Posterior cingulate gyrus (tissue), 11 donors: Measurements from ENCODE around the gene SYT7.

Experiments
- DNase-seq, 10 donors: peaks; one replicate each; pipeline versions ENCODE4 v3.0.0 to v3.0.0-alpha.2; 2020 to 2021; ENCODE audit warnings: mixed read lengths in 3 of 10
- intact Hi-C: fragments of 100-400 bp; cut with DNase I; formaldehyde crosslinking; loops from one replicate; pipeline ENCODE4 v1.15.1; 2023

Gene SYT7

DNA sequence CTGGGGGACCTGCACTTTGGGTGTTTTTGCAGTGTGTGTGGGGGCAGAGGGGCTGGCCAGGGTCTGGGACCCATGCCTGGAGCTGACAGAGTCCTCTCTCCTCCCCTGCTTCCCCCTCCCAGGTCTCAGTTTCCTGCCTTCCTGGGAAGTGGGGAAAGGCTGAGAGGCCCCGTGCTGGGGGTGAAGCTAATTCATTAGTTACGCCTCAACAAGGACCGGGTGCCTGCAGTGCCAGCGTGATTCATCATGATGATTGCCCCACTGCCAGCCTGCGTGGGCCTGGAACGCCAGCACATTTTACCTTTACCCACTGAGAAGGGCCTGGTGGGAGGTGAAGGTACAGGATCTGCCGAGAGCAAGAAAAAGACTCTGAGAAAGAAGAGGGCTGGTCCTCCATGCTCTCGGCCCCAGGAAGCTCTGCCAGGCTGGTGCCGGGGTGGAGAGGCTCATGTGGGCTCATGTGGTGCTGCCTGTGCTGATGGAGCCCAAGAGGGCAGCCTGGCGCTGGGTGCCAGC, 75.2 kb downstream of the SYT7 start:
- DNase-seq: peak in 8 of 10 donors; percentile 38 to 93 (median 68)
- intact Hi-C loops: no loop called here

DNA sequence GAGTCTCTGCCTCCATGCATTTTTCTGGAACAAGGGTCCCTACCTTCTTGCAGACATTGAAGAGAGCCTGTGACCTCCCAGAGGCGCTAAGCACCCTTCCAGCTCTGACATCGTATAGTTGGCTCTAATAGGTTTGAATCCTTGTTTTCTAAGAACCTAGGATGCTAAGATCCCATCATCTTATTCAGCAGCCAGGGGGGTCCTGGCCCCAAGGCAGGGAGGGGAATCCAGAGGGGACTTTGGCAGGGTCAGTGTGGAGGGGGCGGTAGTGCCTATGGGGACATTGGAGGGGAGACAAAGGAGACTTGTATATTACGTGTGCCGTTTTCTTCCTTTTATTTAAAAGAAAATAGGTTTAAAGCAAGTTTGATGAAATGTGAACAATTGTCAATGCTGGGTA, 75.8 kb downstream of the SYT7 start:
- intact Hi-C loops: no loop called here
- no peak for DNase-seq

DNA sequence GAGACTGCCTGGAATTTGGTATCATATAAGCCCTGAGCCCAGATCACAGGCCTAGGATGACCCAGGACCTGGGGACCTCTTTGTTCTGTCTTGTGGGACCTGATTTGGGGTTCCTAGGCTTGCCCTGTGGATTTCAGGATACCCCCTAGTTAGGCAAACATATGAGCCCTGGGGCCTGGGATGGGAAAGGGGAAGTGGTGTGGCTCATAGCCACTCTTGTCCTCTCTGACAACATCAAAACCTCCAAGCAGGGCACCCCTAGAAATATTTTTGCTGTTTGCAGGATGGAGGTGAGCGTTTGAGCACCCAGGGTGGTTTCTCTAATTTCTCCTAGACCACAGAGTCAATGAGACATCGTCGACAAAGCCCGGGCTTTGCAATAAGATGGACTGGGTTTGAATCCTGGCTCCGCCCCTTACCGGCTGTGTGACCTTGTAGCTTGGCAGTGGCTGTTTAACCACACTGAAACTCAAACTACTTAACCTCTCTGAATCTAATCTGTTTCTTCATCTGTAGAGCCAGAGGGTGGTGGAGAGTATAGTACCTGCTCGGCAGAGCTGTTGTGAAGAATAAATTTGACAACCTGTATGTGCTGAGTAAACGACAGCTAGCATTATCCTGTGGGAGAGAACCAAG, 77.6 kb downstream of the SYT7 start:
- no peak for DNase-seq
- intact Hi-C loops: no loop called here

DNA sequence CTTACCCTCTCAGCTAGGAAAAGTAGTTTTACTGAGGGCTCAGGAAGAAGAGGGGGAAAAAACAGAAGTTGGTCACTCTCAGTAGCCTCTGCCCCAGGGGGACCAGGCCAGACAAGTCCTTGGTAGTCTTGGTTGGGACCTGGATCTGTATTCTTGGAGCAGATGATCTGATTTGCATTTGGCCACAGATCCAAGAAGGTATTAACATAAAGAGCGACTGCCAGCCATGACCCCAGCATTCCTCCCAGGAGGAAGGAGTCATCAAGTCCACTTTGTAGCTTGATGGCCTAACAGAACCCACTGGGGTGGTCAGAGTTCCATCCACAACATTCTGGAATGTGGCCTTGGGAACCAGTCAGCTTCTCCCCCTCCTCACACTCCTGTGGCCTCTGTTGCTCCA, 78.4 kb downstream of the SYT7 start:
- intact Hi-C loops: no loop called here
- no peak for DNase-seq

DNA sequence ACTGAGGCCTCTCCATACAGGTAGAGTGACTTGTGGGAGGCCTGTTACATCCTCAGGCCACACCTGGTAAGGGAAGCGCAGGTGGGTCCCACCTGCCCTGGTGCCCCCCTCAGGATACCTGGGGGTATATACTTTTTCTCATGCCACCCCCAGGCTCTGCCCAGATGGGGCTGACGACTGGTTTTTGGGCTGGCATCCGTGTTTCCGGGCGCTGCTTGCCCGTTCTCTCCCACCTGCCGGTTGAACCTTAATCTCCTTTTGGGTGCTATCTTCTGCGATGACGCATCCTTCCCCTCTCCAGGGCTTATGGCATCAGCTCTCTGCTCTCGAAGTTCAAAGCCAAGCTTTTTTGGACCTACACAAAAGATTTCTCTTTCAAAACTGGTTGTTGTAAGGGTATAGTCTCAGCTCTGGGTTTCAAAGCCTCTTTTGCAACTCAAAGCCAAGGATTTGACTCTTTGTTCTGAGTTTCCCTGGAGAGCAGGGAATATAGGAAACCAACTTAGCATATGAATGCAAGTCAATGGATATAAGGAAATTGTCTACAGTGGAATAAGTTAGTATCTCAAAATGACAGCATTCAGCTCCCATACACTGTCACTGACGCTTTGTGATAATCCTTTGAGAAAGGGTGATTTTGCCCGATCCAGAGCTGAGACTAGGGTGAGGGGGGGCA, 80.9 kb downstream of the SYT7 start:
- intact Hi-C loops: no loop called here
- DNase-seq: no peak

DNA sequence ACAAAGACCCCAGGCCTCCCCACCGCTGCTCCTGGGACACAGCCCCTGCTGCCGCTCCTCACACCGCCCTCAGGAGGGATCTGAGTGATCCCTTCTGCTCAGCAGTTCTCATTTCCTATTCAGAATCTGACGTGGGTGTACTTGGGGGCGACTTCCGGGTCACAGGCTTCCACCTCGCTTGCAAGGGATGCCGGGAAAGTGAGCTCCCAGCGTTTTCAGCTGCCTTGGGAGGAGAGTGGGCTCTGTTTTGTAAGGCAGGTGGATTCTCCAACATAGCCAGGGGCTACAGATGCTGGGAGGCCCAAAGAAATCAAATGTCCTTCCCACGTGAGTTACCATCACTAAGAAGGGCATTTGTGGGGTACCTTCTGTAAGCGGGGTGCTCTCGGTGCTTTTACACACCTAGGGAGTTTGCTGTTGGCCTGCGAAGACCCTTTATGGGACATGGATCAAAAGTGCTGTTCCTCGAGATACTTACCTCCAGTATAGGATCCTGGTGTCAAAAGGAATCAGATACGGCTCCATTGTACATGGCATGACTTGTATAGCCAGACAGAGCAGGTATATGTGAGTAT, 82.0 kb downstream of the SYT7 start:
- DNase-seq: peak in 1 of 10 donors; percentile 78
- intact Hi-C loops: no loop called here

DNA sequence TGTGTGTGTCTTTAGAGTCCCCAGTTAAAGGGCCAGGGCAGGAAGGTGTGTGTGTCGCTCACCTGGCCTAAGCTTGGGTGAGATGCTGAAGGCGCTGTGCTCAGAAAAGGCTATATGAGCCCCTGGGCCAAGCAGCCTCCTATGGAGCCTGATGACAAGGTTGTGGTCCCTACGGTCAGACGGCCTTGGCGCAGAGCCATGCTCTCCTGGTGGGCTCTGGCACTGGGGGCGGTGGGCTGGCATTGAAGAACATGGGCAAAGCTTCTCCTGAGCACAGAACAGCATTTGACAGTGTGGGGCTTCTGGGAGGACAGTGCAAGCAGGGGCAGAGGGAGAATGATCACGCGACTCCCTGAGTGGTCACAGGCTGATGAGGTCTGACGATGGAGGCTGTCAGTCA, 83.0 kb downstream of the SYT7 start:
- intact Hi-C loops: no loop called here

DNA sequence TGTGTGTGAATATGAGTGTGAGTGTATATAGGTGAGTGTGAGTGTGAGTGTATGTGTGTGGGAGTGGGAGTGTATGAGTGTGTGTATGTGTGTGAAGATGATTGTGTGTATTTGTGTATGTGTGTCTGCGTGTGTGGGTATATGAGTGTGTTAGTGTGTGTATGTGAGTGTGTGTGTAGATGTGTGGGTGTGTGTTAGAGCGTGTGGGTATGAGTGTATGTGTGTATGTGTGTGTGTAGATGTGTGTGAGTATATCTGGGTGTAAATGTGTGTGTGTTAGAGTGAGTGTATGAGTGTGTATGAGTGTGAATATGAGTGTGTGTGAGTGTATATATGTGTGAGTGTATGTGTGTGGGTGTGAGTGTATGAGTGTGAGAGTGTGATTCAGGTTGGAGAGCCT, 83.4 kb downstream of the SYT7 start:
- DNase-seq: no peak
- intact Hi-C loops: no loop called here

More for the DNA sequence above, 83.0 kb downstream of the SYT7 start:
- DNase-seq: no peak

DNA sequence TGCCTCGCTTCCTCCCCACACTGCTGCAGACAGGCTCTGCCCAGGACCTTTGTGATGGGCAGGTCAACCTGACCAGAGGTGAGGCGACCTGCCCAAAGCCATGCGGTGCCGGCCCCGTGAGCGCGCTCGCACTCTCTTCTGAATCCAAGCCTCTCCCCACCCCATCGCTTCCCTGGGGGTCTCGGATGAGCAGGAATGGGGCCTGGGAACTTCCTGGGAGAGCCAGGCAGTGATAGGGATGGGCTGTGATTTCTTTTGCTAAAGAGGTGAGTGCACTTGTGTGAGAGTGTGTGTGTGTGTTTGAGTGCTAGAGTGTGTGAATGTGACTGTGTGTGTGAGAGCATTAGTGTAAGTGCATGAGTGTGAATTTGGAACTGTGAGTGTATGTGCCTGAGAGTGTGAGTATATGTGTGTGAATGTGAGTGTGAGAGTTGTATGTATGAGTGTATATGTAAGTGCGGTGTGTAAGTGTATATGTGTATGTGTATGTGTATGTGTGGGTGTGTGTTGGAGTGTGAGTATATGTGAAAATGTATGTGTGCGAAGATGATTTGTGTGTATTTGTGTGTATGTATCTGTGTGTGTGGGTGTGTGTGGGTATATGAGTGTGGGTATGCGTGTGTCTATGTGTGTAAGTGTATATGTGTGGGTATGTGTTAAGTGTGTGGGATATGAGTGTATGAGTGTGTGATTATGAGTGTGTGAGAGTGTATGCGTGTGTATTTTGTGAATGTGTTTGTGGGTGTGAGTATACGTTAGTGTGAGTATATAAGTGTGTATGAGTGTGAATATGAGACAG, 84.1 kb downstream of the SYT7 start:
- intact Hi-C loops: no loop called here
- no peak for DNase-seq

DNA sequence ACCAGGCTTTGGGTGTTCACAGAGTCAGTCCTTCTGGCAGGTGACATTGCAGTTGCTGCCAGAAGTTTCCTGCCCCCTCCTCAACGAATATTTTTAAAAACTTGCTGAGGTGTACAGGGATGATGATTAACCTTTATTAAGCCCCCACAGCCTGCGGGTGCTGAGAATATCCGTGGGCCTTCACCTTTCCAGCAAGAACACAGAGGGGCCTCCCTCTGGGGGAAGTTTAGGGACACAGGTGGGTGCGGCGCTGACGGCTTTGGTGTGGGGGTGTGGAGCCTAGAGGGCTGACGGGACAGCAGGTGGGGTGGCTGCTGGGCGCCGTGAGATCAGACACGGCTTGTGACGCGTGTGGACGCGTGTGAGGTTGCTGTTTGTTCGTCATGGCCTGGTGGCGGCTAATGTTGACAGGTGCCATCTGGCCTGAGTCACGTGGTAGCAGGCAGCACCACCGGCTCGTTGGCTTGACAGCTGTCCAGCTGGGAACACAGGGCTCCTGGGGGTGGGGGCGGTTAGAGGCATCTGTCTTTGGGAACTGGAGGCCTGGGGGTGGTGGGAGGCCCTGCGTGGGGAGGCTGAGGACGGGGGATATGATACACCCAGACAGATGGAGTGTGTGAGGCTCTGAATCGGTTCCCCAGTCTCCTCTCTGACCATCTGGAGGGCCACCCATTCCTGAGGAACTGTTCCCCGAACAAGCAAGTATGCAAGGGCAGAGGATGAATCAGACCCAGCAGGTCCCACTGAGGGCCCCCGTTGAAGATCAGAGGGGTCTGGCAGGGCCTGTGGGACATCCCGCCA, 84.9 kb downstream of the SYT7 start:
- peak in 7 of 10 donors; percentile 44 to 92 (median 71) for DNase-seq
- intact Hi-C loops: no loop called here

DNA sequence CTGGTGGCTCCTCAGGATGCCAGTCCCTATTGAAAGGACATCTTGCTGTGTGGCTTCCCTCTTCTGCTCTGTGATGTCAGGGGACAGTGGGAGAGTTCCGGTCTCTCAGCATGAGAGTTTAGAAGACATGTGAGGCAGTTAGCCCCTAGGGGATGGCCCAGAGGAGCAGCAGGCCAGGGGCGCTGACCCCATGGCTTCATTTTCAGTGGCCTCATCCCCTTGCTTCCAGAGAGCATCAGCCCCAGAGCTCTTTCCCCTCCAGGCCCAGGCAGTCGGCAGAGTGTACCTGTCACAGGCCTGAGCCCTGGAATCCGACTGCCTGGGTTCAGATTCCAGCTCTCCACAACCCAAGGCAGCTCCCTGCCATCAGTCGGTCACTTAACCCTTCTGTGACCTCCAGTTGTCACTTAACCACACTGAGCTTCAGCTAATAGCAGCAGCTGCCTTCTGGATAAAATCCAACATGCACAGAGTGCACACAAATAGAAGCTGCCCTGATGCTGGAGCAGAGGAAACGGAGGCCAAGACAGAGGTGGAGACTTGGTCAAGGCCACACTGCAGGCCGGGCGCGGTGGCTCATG, 86.4 kb downstream of the SYT7 start:
- DNase-seq: no peak
- intact Hi-C loops: no loop called here

DNA sequence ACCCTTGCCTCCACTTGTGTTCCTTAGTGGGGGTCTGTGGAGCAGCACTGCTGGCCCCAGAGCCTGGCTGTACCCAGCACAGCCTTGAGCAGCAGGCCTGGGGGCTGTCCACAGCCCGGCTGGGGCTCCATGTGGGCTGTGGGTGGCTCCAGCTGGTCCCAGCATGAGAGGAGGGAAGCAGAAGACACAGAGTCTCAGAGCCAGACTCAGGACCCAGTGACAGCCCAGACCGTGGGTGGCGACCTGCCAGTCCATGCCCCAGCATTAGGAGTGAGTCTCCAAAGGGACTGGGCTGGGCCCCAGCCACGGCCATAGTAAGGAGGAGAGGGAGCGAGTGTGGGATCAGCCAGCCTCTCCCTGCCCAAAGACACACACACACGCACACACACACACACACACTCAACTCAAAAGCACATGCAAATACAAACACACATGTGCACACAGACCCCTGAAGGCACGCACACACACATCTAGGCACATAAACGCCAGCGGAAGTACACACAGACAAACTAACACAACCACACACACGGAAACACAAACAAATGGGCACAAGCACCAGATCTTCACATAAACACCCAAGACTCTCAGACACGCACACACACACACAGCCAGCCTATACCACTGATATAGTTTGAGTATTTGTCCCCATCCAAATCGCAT, 89.0 kb downstream of the SYT7 start:
- peak in 4 of 10 donors; percentile 37 to 89 (median 69) for DNase-seq
- intact Hi-C loops: no loop called here

DNA sequence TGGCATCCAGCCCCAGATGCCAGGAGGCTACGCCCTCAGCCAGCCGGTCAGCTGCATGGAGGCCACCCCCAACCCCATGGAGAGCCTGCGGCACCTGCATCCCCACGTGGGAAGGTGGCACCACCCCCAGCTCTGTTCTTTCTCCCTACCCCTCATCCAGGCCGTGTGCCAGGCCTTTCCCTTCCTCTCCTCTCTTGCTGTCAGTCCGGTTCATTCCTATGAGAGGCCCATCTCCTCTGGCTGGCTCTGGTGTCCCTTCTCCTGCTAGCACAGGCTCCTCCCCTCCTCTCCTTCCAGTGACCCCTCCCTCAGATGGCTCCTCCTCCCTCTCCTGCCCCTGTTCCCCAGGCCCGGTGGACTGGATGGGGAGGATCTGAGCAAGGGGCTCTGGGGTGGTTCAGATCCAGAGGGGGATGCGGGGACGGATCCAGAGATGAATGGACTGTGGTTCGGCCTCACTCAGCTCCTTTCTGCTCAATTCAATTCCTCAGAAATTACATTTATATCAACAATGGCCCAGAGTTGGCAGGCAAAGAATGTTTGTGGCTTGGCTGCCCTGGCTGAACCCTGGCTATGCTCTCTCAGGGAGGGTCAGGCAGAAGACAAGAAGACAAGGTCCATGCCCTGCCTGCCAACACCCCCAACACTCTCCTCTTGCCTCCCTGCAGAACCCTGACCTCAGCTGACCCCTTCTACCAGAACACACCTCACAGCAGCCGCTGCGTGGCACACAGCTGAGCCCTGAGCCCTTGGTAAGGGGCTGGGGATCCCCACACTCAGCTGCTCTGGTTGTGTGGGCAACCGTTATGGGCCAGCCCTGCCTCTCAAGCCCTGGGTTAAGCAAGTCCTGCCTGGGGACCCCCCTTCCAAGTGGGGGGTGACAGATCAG, 90.8 kb downstream of the SYT7 start:
- intact Hi-C loops: no loop called here
- no peak for DNase-seq

DNA sequence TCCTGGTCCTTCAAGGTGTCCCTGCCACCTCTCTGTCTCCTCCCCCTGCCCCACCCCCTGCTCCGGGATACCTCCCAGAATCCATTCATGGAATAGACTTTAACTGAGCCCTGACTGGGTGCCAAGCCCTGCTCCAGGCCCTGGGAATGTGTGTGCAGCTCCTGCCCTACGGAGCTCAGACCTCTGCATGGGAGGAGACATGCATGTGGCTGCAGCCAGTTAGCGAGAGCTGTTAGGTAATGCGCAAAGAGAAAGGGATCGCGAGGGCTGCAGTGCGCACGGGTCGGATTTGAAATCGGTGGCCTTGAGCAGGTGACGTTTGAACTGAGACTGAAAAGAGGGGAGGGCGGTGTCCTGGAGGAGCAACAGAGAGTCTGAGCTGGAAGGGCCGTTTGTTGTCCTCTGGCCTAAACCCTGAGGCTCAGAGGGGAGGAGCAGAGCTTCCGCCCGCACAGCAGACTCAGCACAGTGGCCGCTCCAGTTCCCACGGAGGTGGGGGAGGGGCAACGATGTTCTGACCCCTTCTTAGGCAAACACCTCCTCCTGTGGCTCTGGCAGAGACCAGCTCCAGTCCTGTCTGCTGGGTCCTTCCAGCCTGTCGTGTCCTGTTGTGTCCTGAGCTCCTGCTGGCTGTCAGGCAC, 92.1 kb downstream of the SYT7 start:
- intact Hi-C loops: no loop called here
- no peak for DNase-seq

DNA sequence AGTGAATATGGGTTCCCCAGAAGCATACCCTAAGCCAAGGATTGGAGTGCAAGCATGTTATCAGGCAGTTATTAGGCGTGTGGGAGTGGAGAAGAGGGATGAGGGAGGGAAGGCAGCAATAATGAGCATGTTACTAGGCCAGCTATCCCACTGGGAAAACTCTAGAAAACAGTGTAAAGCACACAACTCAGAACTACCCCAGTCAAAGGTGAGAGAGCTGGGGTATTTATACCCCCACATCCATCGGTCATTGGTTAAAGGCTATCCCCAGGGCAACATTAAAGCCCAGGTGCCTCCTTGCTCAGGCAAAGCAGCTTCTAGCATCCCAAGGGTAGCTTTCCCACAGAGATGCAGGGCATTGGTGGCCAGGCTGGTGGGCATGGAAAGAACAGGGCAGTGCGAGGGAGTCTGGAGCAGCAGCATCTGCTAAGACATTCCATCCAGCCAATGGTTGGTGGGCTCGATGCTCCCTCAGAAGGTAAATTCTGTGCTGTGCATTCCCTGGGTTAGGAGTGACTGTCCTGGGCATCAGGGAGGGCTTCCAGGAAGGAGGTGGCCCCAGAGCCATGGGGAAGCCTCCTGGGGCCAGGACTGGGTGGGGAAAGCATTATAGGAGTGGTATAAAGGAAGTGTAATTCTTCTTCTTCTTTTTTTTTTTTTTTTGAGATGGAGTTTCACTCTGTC, 93.4 kb downstream of the SYT7 start:
- no peak for DNase-seq
- intact Hi-C loops: no loop called here

DNA sequence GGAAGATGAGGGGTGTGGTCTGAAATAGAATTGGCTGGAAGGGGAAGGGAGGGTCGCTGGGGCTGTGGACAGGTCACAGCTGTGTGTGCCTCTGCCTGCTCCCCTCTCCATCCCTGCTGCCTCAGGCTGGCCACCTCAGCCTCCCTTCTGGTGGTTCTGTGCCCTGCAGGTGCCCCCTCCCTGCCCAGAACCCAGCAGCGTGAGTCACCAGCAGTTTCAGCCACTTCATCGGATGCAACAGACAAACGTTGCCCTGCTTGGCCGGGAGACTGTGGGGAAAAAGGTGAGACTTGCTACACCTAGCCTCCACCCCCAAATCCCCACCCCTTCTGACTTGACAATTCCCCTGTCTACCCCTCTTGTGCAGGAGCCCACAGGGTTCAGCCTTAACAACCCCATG, 94.1 kb downstream of the SYT7 start:
- intact Hi-C loops: no loop called here
- no peak for DNase-seq

DNA sequence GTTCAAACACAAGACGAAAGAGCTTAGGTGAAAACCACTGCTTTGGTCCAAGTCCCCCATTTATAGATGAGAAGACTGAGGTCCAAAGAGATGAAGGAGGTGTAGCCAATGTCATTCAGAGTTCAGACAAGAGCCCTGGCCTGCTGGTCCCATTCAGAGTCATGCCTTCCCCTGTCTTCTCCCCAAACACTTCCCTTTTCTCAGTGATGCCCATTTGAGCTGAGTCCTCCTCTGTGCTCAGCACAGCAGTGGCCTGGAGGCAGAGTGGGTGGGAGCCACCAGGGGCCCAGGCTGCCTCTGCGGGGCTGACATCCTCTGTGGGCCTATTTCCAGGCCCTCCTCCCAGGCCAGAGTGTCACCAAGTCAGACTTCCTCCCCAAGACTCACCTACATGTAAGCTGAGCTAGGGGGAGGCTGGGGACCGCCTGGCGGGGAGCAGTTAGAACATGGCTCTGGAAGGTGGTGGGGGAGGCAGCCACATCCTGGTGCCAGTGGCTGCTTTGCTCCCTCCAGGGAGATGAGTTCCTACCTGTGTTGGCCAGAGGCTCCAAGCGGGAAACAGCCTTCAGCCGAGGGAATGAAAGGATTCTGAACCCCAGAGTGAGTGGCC, 94.8 kb downstream of the SYT7 start:
- intact Hi-C loops: no loop called here
- DNase-seq: no peak
